Neural cell (in vitro differentiated cells): Measurements from ENCODE around the gene SUSD6. TPM values are rescaled to one million over a fixed set of nuclear protein-coding genes. Genes with fewer than 3 reads are reported as not detected.
"Not testable (repeated sequence)": the region's sequence is repeated elsewhere in the genome, so short reads cannot be mapped to it uniquely, and the experiment has no call there.

Experiments
- H2AFZ ChIP-seq: fragments of 200-600, 300-800 bp; sonication (generic), shearing (Covaris generic); 2 replicates; pipeline ENCODE4 v1.6.0; 2014; ENCODE audit warnings: low read depth, mild to moderate bottlenecking, antibody characterized with exemption, low read length, moderate library complexity
- H3F3A ChIP-seq: fragments of 200-600 bp; shearing (Covaris generic); 2 replicates; pipeline ENCODE4 v1.6.1; 2016; ENCODE audit warnings: mild to moderate bottlenecking, moderate library complexity, mixed read lengths, antibody characterized with exemption, low read length; ENCODE audit not compliant: insufficient read depth, poor library complexity, severe bottlenecking
- H3K27ac ChIP-seq: fragments of 200-600, 300-800 bp; sonication (generic), shearing (Covaris generic); 2 replicates; pipeline ENCODE4 v1.5.1; 2014; ENCODE audit warnings: mild to moderate bottlenecking, low read length, moderate library complexity
- H3K27me3 ChIP-seq: fragments of 300-800, 200-600 bp; sonication (generic), shearing (Covaris generic); 2 replicates; pipeline ENCODE4 v1.6.0; 2014; ENCODE audit warnings: mild to moderate bottlenecking, low read depth, low read length, moderate library complexity; ENCODE audit not compliant: insufficient read depth
- H3K36me3 ChIP-seq: fragments of 300-800, 200-600 bp; sonication (generic), shearing (Covaris generic); 2 replicates; pipeline ENCODE4 v1.5.1; 2014; ENCODE audit warnings: mild to moderate bottlenecking, antibody characterized with exemption, low read length, moderate library complexity; ENCODE audit not compliant: insufficient read depth
- H3K4me2 ChIP-seq: fragments of 300-800, 200-600 bp; sonication (generic), shearing (Covaris generic); 2 replicates; pipeline ENCODE4 v1.6.0; 2014; ENCODE audit warnings: mild to moderate bottlenecking, low read length
- H3K4me3 ChIP-seq: fragments of 300-800, 200-600 bp; sonication (generic), shearing (Covaris generic); 2 replicates; pipeline ENCODE4 v1.5.1; 2014; ENCODE audit warnings: mild to moderate bottlenecking, low read length, moderate library complexity
- H3K79me2 ChIP-seq: fragments of 200-600 bp; shearing (Covaris generic); replicated peaks from 2 replicates; pipeline ENCODE4 v1.6.0; 2014; ENCODE audit warnings: mild to moderate bottlenecking, low read length, moderate library complexity; ENCODE audit not compliant: insufficient read depth
- H3K9ac ChIP-seq: fragments of 300-800, 200-600 bp; sonication (generic), shearing (Covaris generic); 2 replicates; pipeline ENCODE4 v1.6.1; 2016; ENCODE audit warnings: mild to moderate bottlenecking, low read length, mixed read lengths
- H3K9me2 ChIP-seq: fragments of 200-600 bp; shearing (Covaris generic); 2 replicates; pipeline ENCODE4 v1.6.1; 2016; ENCODE audit warnings: mild to moderate bottlenecking, low read length, mixed read lengths; ENCODE audit not compliant: insufficient read depth
- H3K9me3 ChIP-seq: fragments of 200-600, 300-800 bp; sonication (generic), shearing (Covaris generic); 2 replicates; pipeline ENCODE4 v1.6.1; 2016; ENCODE audit warnings: mild to moderate bottlenecking, mixed run types, low read length, moderate library complexity, mixed read lengths
- H4K20me1 ChIP-seq: fragments of 200-600 bp; shearing (Covaris generic); 2 replicates; pipeline ENCODE4 v1.6.1; 2016; ENCODE audit warnings: mild to moderate bottlenecking, mixed run types; ENCODE audit not compliant: insufficient read depth
- CTCF ChIP-seq: fragments of 450-650 bp; IDR thresholded peaks from 2 replicates; pipeline ENCODE4 v1.5.1; 2014; ENCODE audit warnings: antibody characterized with exemption, mild to moderate bottlenecking, moderate library complexity; ENCODE audit not compliant: poor library complexity, severe bottlenecking
- EP300 ChIP-seq: fragments of 450-650 bp; conservative IDR thresholded peaks from 2 replicates; pipeline ENCODE4 v1.6.1; 2014; ENCODE audit warnings: antibody characterized with exemption, mild to moderate bottlenecking, moderate library complexity; ENCODE audit not compliant: poor library complexity, severe bottlenecking
- EZH2 ChIP-seq: fragments of 200-600, 300-800 bp; shearing (Covaris generic), sonication (generic); IDR thresholded peaks from 2 replicates; pipeline ENCODE4 v1.6.1; 2014; ENCODE audit warnings: antibody characterized with exemption, low read length, borderline replicate concordance, mild to moderate bottlenecking; ENCODE audit not compliant: insufficient read depth, poor library complexity, severe bottlenecking
- MXI1 ChIP-seq: fragments of 450-650 bp; conservative IDR thresholded peaks from 2 replicates; pipeline ENCODE4 v1.6.1; 2014; ENCODE audit warnings: antibody characterized with exemption, mild to moderate bottlenecking; ENCODE audit not compliant: poor library complexity, severe bottlenecking
- POLR2AphosphoS5 ChIP-seq: IDR thresholded peaks from 2 replicates; pipeline ENCODE4 v1.6.1; 2012
- RAD21 ChIP-seq: fragments of 450-650 bp; conservative IDR thresholded peaks from 2 replicates; pipeline ENCODE4 v1.6.1; 2014; ENCODE audit warnings: antibody characterized with exemption, mild to moderate bottlenecking, moderate library complexity
- REST ChIP-seq: IDR thresholded peaks from 2 replicates; pipeline ENCODE4 v1.6.1; 2012; ENCODE audit warnings: borderline replicate concordance
- SMC3 ChIP-seq: fragments of 450-650 bp; conservative IDR thresholded peaks from 2 replicates; pipeline ENCODE4 v1.6.1; 2014; ENCODE audit warnings: antibody characterized with exemption, mild to moderate bottlenecking, moderate library complexity; ENCODE audit not compliant: poor library complexity
- TAF1 ChIP-seq: IDR thresholded peaks from 2 replicates; pipeline ENCODE4 v1.6.1; 2012; ENCODE audit warnings: low read depth
- polyA plus RNA-seq: library from polyadenylated mRNA; depleted of rRNA; stranded (reverse); fragments of >200 nt; gene quantifications from 2 replicates; pipeline ENCODE4 v1.2.3, GENCODE V29; 2014

Gene SUSD6
- polyA plus RNA-seq, 1 donor from 2014 or later, result 5.1 TPM

GRCh38 chr14:69736405-69736804, 125.0 kb downstream of the SUSD6 start:
- not testable (repeated sequence) for H3K9me3 ChIP-seq, H3K9ac ChIP-seq, H2AFZ ChIP-seq, H4K20me1 ChIP-seq, H3K4me2 ChIP-seq, H3K79me2 ChIP-seq, H3F3A ChIP-seq, H3K27me3 ChIP-seq, H3K27ac ChIP-seq, H3K4me3 ChIP-seq, H3K36me3 ChIP-seq, H3K9me2 ChIP-seq

GRCh38 chr14:69741055-69741454, 129.7 kb downstream of the SUSD6 start:
- Histone ChIP-seq H3K9ac (no peak overlapping the region), H3K4me2 (no peak overlapping the region), H3K27ac (no peak overlapping the region), H3K79me2 (no peaks in the 10 kb centered on the region), H4K20me1 (no peaks in the 10 kb centered on the region), H2AFZ (no peak overlapping the region), H3K9me2 (no peaks in the 10 kb centered on the region), H3K9me3 (no peaks in the 10 kb centered on the region), H3K4me3 (no peak overlapping the region), H3K36me3 (no peaks in the 10 kb centered on the region), H3K27me3 (no peaks in the 10 kb centered on the region), H3F3A (no peaks in the 10 kb centered on the region)
- TF ChIP-seq SMC3, result no peak
- TF ChIP-seq EP300, result no peak
- TF ChIP-seq POLR2AphosphoS5, result no peak
- TF ChIP-seq EZH2, result no peak

GRCh38 chr14:69749956-69750355, 138.6 kb downstream of the SUSD6 start:
- no peaks in the 10 kb centered on the region for H4K20me1 ChIP-seq
- H3K36me3 ChIP-seq, result no peaks in the 10 kb centered on the region
- H3K4me3 ChIP-seq, result no peak overlapping the region
- no peak overlapping the region for H3K9ac ChIP-seq
- H3K4me2 ChIP-seq, result no peak overlapping the region
- no peaks in the 10 kb centered on the region for H3K79me2 ChIP-seq
- no peaks in the 10 kb centered on the region for H3K27me3 ChIP-seq
- TF ChIP-seq EZH2, result no peak
- TF ChIP-seq POLR2AphosphoS5, result no peak
- no peak for TF ChIP-seq REST
- no peak for TF ChIP-seq CTCF
- no peak for TF ChIP-seq EP300
- no peak for TF ChIP-seq MXI1
- TF ChIP-seq SMC3, result no peak
- no peak for TF ChIP-seq TAF1
- TF ChIP-seq RAD21, result no peak
- no peak overlapping the region for H3K27ac ChIP-seq
- no peaks in the 10 kb centered on the region for H3K9me3 ChIP-seq
- H3K9me2 ChIP-seq, result no peaks in the 10 kb centered on the region
- H2AFZ ChIP-seq, result no peak overlapping the region
- no peaks in the 10 kb centered on the region for H3F3A ChIP-seq
